Measurements from ENCODE around the gene ALDH3B1. TPM values are rescaled to one million over a fixed set of nuclear protein-coding genes. Genes with fewer than 3 reads are reported as not detected.
A peak's percentile ranks its signal among the peaks of the same experiment; 100 is the strongest.

Gene ALDH3B1
- total RNA-seq, 2 experiments from 2014 or later = not detected

- H3K4me1 Mint-ChIP-seq = peaks cover 26% of the 10 kb centered on the region
- no peak for DNase-seq
- peak overlapping the region; percentile 66 for H3K27ac Mint-ChIP-seq
- peaks cover 8% of the 10 kb centered on the region for H3K36me3 Mint-ChIP-seq (ENCODE audit: low read depth)
- CTCF ChIA-PET = interaction anchor here (0.7 to 1.0 kb wide), 2 partner anchors 9 to 10 kb away, joined by 3 read pairs; partner anchors contain the start of gene TCIRG1
- H3K9me3 Mint-ChIP-seq (ENCODE audit: low read depth) = no peaks in the 10 kb centered on the region
- H3K27me3 Mint-ChIP-seq = no peaks in the 10 kb centered on the region
- peak overlapping the region; percentile 96 for H3K4me3 Mint-ChIP-seq
- intact Hi-C loops (cut with DNase I, micrococcal nuclease) = no loop called here
- no peak for ATAC-seq
- POLR2A ChIA-PET = no interaction called here
Measured at GRCh38 chr11:68028802-68029545, 18.8 kb downstream of the ALDH3B1 start.

- peak within 1 kb of the TSS; percentile 96 for H3K4me3 Mint-ChIP-seq
- intact Hi-C loops (cut with DNase I, micrococcal nuclease) = loop anchor here (1.0 to 10.0 kb wide), 12 partner anchors 10 to 1644 kb away; partner anchors contain the start of genes CDK2AP2 (in 1 of the 2), CHKA (in 1 of the 2), LTO1 (in 1 of the 2) and PPP6R3 (in 1 of the 2)
Measured at GRCh38 chr11:68030318-68031143, 20.4 kb downstream of the ALDH3B1 start, which contains the start of gene NDUFS8. Gene NDUFS8, plus strand, starts transcription at chr11:68030681. Its CDS starts 1,471 bp downstream, at chr11:68032152.

GRCh38 chr11:68031144-68031464, 21.0 kb downstream of the ALDH3B1 start:
- DNase-seq (peak; percentile 35), ATAC-seq (no peak)
- Mint-ChIP-seq H3K9me3 (ENCODE audit: low read depth) (no peaks in the 10 kb centered on the region), H3K4me1 (peaks cover 26% of the 10 kb centered on the region), H3K27ac (peak overlapping the region; percentile 95), H3K4me3 (peak overlapping the region; percentile 96), H3K36me3 (ENCODE audit: low read depth) (peaks cover 6% of the 10 kb centered on the region), H3K27me3 (no peaks in the 10 kb centered on the region)
- ChIA-PET POLR2A (interaction anchor here (0.6 kb wide), 1 partner anchor 653 kb away, joined by 3 read pairs; no protein-coding TSS in a partner anchor), CTCF (no interaction called here)
- intact Hi-C loops (cut with DNase I, micrococcal nuclease) = loop anchor here in 1 of 2 experiments (2.0 to 10.0 kb wide), 3 partner anchors 602 to 1644 kb away; partner anchors contain the start of genes LTO1, RPS6KB2 and TPCN2

More at GRCh38 chr11:68030318-68031143, 20.4 kb downstream of the ALDH3B1 start, which contains the start of gene NDUFS8:
- Mint-ChIP-seq H3K27me3 (no peaks in the 10 kb centered on the region), H3K9me3 (ENCODE audit: low read depth) (no peaks in the 10 kb centered on the region), H3K4me1 (peaks cover 26% of the 10 kb centered on the region), H3K36me3 (ENCODE audit: low read depth) (peaks cover 7% of the 10 kb centered on the region), H3K27ac (peak within 1 kb of the TSS; percentile 95)
- ATAC-seq = peak; percentile 99
- ChIA-PET CTCF (interaction anchor here (0.6 kb wide), 1 partner anchor 1592 kb away, joined by 3 read pairs; the partner anchor contains the start of gene MRPL11), POLR2A (interaction anchor here (0.6 kb wide), 1 partner anchor 652 kb away, joined by 3 read pairs; no protein-coding TSS in a partner anchor)
- DNase-seq = peak; percentile 97

- H3K9me3 Mint-ChIP-seq (ENCODE audit: low read depth) = no peaks in the 10 kb centered on the region
- CTCF ChIA-PET = no interaction called here
- peaks cover 30% of the 10 kb centered on the region for H3K4me1 Mint-ChIP-seq
- intact Hi-C loops (cut with DNase I, micrococcal nuclease) = loop anchor here in 1 of 2 experiments (10.0 kb wide), 1 partner anchor 1643 kb away; the partner anchor contains the start of gene LTO1
- H3K36me3 Mint-ChIP-seq (ENCODE audit: low read depth) = peaks cover 6% of the 10 kb centered on the region
- peak overlapping the region; percentile 96 for H3K4me3 Mint-ChIP-seq
- peak overlapping the region; percentile 95 for H3K27ac Mint-ChIP-seq
- no peak for DNase-seq
- ATAC-seq = no peak
- no peaks in the 10 kb centered on the region for H3K27me3 Mint-ChIP-seq
- POLR2A ChIA-PET = no interaction called here
Measured at GRCh38 chr11:68032003-68032402, 21.9 kb downstream of the ALDH3B1 start.

GRCh38 chr11:68032997-68033707, 23.0 kb downstream of the ALDH3B1 start:
- intact Hi-C loops (cut with DNase I, micrococcal nuclease) = loop anchor here in 1 of 2 experiments (10.0 kb wide), 1 partner anchor 1642 kb away; the partner anchor contains the start of gene LTO1
- Mint-ChIP-seq H3K4me1 (peaks cover 35% of the 10 kb centered on the region), H3K9me3 (ENCODE audit: low read depth) (no peaks in the 10 kb centered on the region), H3K36me3 (ENCODE audit: low read depth) (peaks cover 6% of the 10 kb centered on the region), H3K4me3 (no peak overlapping the region), H3K27ac (no peak overlapping the region), H3K27me3 (no peaks in the 10 kb centered on the region)
- POLR2A ChIA-PET = no interaction called here
- CTCF ChIA-PET = no interaction called here
- ATAC-seq (no peak), DNase-seq (no peak)

GRCh38 chr11:68033708-68034045, 23.6 kb downstream of the ALDH3B1 start:
- POLR2A ChIA-PET = no interaction called here

GRCh38 chr11:68035266-68035876, 25.2 kb downstream of the ALDH3B1 start:
- intact Hi-C loops (cut with DNase I, micrococcal nuclease) = loop anchor here (5.0 to 10.0 kb wide), 2 partner anchors 33 to 1639 kb away; partner anchors contain the start of genes LTO1 (in 1 of the 2) and UNC93B1 (in 1 of the 2)
- ChIA-PET POLR2A (interaction anchor here (0.7 kb wide), 1 partner anchor 8 kb away, joined by 4 read pairs; no protein-coding TSS in a partner anchor), CTCF (interaction anchor here (1.2 kb wide), 1 partner anchor 174 kb away, joined by 3 read pairs; no protein-coding TSS in a partner anchor)
- H3K36me3 Mint-ChIP-seq (ENCODE audit: low read depth) = peaks cover 7% of the 10 kb centered on the region
- ATAC-seq (no peak), DNase-seq (no peak)
- H3K4me1 Mint-ChIP-seq = peaks cover 18% of the 10 kb centered on the region
- no peak overlapping the region for H3K4me3 Mint-ChIP-seq
- H3K27me3 Mint-ChIP-seq = no peaks in the 10 kb centered on the region
- no peak overlapping the region for H3K27ac Mint-ChIP-seq
- no peaks in the 10 kb centered on the region for H3K9me3 Mint-ChIP-seq (ENCODE audit: low read depth)

More at GRCh38 chr11:68033708-68034045, 23.6 kb downstream of the ALDH3B1 start:
- DNase-seq (no peak), ATAC-seq (no peak)
- peak overlapping the region; percentile 31 for H3K27ac Mint-ChIP-seq
- intact Hi-C loops (cut with DNase I, micrococcal nuclease) = loop anchor here in 1 of 2 experiments (10.0 kb wide), 1 partner anchor 1641 kb away; the partner anchor contains the start of gene LTO1
- peaks cover 6% of the 10 kb centered on the region for H3K36me3 Mint-ChIP-seq (ENCODE audit: low read depth)
- H3K27me3 Mint-ChIP-seq = no peaks in the 10 kb centered on the region
- CTCF ChIA-PET = no interaction called here
- H3K4me3 Mint-ChIP-seq = no peak overlapping the region
- H3K4me1 Mint-ChIP-seq = peaks cover 33% of the 10 kb centered on the region
- no peaks in the 10 kb centered on the region for H3K9me3 Mint-ChIP-seq (ENCODE audit: low read depth)

- H3K27me3 Mint-ChIP-seq = no peaks in the 10 kb centered on the region
- no peak for DNase-seq
- H3K36me3 Mint-ChIP-seq (ENCODE audit: low read depth) = peaks cover 9% of the 10 kb centered on the region
- intact Hi-C loops (cut with DNase I, micrococcal nuclease) = loop anchor here (5.0 to 10.0 kb wide), 2 partner anchors 34 to 1639 kb away; partner anchors contain the start of genes LTO1 (in 1 of the 2) and UNC93B1 (in 1 of the 2)
- H3K4me3 Mint-ChIP-seq = no peak overlapping the region
- H3K4me1 Mint-ChIP-seq = peaks cover 21% of the 10 kb centered on the region
- no peaks in the 10 kb centered on the region for H3K9me3 Mint-ChIP-seq (ENCODE audit: low read depth)
- ATAC-seq = no peak
- ChIA-PET POLR2A (no interaction called here), CTCF (interaction anchor here (0.6 to 1.2 kb wide), 2 partner anchors 169 to 173 kb away, joined by 3 to 4 read pairs; no protein-coding TSS in a partner anchor)
- H3K27ac Mint-ChIP-seq = peak overlapping the region; percentile 80
Measured at GRCh38 chr11:68036141-68036716, 26.1 kb downstream of the ALDH3B1 start.

- Mint-ChIP-seq H3K9me3 (ENCODE audit: low read depth) (no peaks in the 10 kb centered on the region), H3K4me3 (no peak overlapping the region), H3K4me1 (peaks cover 18% of the 10 kb centered on the region), H3K36me3 (ENCODE audit: low read depth) (peaks cover 12% of the 10 kb centered on the region), H3K27me3 (no peaks in the 10 kb centered on the region), H3K27ac (peak overlapping the region; percentile 80)
- ATAC-seq (peak; percentile 11), DNase-seq (peak; percentile 47)
- ChIA-PET CTCF (interaction anchor here (0.6 to 1.6 kb wide), 2 partner anchors 169 to 172 kb away, joined by 4 read pairs; no protein-coding TSS in a partner anchor), POLR2A (interaction anchor here (0.5 kb wide), 1 partner anchor 23 kb away, joined by 3 read pairs; no protein-coding TSS in a partner anchor)
- intact Hi-C loops (cut with DNase I, micrococcal nuclease) = loop anchor here (5.0 to 10.0 kb wide), 2 partner anchors 34 to 1638 kb away; partner anchors contain the start of genes LTO1 (in 1 of the 2) and UNC93B1 (in 1 of the 2)
Measured at GRCh38 chr11:68036717-68037239, 26.7 kb downstream of the ALDH3B1 start.

Data from activated CD4-positive, alpha-beta T cell treated with anti-CD3 and anti-CD28 coated beads for 36 hours (primary cell).